H9 (cell line): ENCODE measurements around the gene CSNK1A1. TPM values are rescaled to one million over a fixed set of nuclear protein-coding genes. Genes with fewer than 3 reads are reported as not detected.

Source experiments
- DNase-seq: peaks from one replicate; pipeline ENCODE4 v3.0.0-alpha.2; 2017
- H2AFZ ChIP-seq: one replicate; pipeline ENCODE4 v1.6.1; 2013; ENCODE audit warnings: mild to moderate bottlenecking, low read length, control low read depth, moderate library complexity
- H2AK5ac ChIP-seq: 2 replicates; pipeline ENCODE4 v1.6.1; 2013; ENCODE audit warnings: low read length, control low read depth, mixed read lengths; ENCODE audit not compliant: insufficient read length
- H2BK120ac ChIP-seq: one replicate; pipeline ENCODE4 v1.6.1; 2013; ENCODE audit warnings: low read depth, mild to moderate bottlenecking, low read length, control low read depth, inconsistent platforms; ENCODE audit not compliant: poor library complexity, severe bottlenecking
- H2BK12ac ChIP-seq: 2 replicates; pipeline ENCODE4 v1.6.1; 2013; ENCODE audit warnings: low read length, control low read depth, mixed read lengths, low read depth; ENCODE audit not compliant: insufficient read length
- H2BK15ac ChIP-seq: 2 replicates; pipeline ENCODE4 v1.6.1; 2013; ENCODE audit warnings: low read depth, low read length, control low read depth
- H2BK20ac ChIP-seq: one replicate; pipeline ENCODE4 v1.6.1; 2013; ENCODE audit warnings: low read depth, mild to moderate bottlenecking, low read length, control low read depth, inconsistent platforms; ENCODE audit not compliant: poor library complexity, severe bottlenecking
- H2BK5ac ChIP-seq: 2 replicates; pipeline ENCODE4 v1.6.1; 2013; ENCODE audit warnings: low read length, control low read depth, mixed read lengths; ENCODE audit not compliant: insufficient read length
- H3K14ac ChIP-seq: 2 replicates; pipeline ENCODE4 v1.6.1; 2013; ENCODE audit warnings: low read length, control low read depth; ENCODE audit not compliant: insufficient read depth
- H3K18ac ChIP-seq: 2 replicates; pipeline ENCODE4 v1.6.1; 2013; ENCODE audit warnings: low read depth, mild to moderate bottlenecking, mixed read lengths, low read length, control low read depth; ENCODE audit not compliant: insufficient read length
- H3K23ac ChIP-seq: 2 replicates; pipeline ENCODE4 v1.6.1; 2013; ENCODE audit warnings: low read length, control low read depth, mixed read lengths, low read depth; ENCODE audit not compliant: insufficient read length
- H3K23me2 ChIP-seq: 2 replicates; pipeline ENCODE4 v1.6.1; 2013; ENCODE audit warnings: low read depth, mild to moderate bottlenecking, mixed read lengths, low read length, control low read depth; ENCODE audit not compliant: insufficient read length, poor library complexity, severe bottlenecking
- H3K27ac ChIP-seq: 2 replicates; pipeline ENCODE4 v1.5.1; 2013; ENCODE audit warnings: low read length, control low read depth, mixed read lengths, low read depth; ENCODE audit not compliant: insufficient read length
- H3K27me3 ChIP-seq: 2 replicates; pipeline ENCODE4 v1.6.1; 2013; ENCODE audit warnings: low read length, control low read depth, inconsistent platforms; ENCODE audit not compliant: insufficient read depth
- H3K4ac ChIP-seq: 2 replicates; pipeline ENCODE4 v1.6.1; 2013; ENCODE audit warnings: low read depth, mild to moderate bottlenecking, control low read depth, inconsistent platforms, low read length, moderate library complexity
- H3K4me1 ChIP-seq: 2 replicates; pipeline ENCODE4 v1.6.1; 2013; ENCODE audit warnings: low read length, control low read depth, inconsistent platforms; ENCODE audit not compliant: insufficient read depth
- H3K4me2 ChIP-seq: 2 replicates; pipeline ENCODE4 v1.6.1; 2013; ENCODE audit warnings: low read length, control low read depth, mixed read lengths; ENCODE audit not compliant: insufficient read length, insufficient read depth
- H3K56ac ChIP-seq: 2 replicates; pipeline ENCODE4 v1.6.1; 2013; ENCODE audit warnings: low read depth, mild to moderate bottlenecking, mixed read lengths, low read length, control low read depth; ENCODE audit not compliant: insufficient read length
- H3K79me1 ChIP-seq: 2 replicates; pipeline ENCODE4 v1.6.1; 2013; ENCODE audit warnings: low read depth, mild to moderate bottlenecking, moderate library complexity, low read length, control low read depth, inconsistent platforms; ENCODE audit not compliant: insufficient read depth, poor library complexity, severe bottlenecking
- H3K79me2 ChIP-seq: 2 replicates; pipeline ENCODE4 v1.6.1; 2013; ENCODE audit warnings: low read length, control low read depth, inconsistent platforms; ENCODE audit not compliant: insufficient read depth
- H3K9ac ChIP-seq: 2 replicates; pipeline ENCODE4 v1.6.1; 2013; ENCODE audit warnings: low read length, control low read depth, mixed read lengths; ENCODE audit not compliant: insufficient read length; ENCODE audit errors: extremely low read depth
- H3K9me3 ChIP-seq: one replicate; pipeline ENCODE4 v1.6.1; 2013; ENCODE audit warnings: low read depth, low read length, inconsistent platforms; ENCODE audit not compliant: control insufficient read depth
- H3T11ph ChIP-seq: one replicate; pipeline ENCODE4 v1.6.1; 2013; ENCODE audit warnings: mild to moderate bottlenecking, low read length, control low read depth, inconsistent platforms
- H4K20me1 ChIP-seq: one replicate; pipeline ENCODE4 v1.6.1; 2013; ENCODE audit not compliant: control insufficient read depth, insufficient read length, insufficient read depth
- H4K5ac ChIP-seq: 2 replicates; pipeline ENCODE4 v1.6.1; 2013; ENCODE audit warnings: low read depth, mild to moderate bottlenecking, mixed read lengths, low read length, control low read depth; ENCODE audit not compliant: insufficient read length
- H4K8ac ChIP-seq: replicated peaks from 2 replicates; pipeline ENCODE4 v1.6.1; 2013; ENCODE audit warnings: low read length, control low read depth, mixed read lengths, low read depth; ENCODE audit not compliant: insufficient read length
- H4K91ac ChIP-seq: 2 replicates; pipeline ENCODE4 v1.6.1; 2013; ENCODE audit warnings: low read depth, mild to moderate bottlenecking, moderate library complexity, mixed read lengths, low read length, control low read depth; ENCODE audit not compliant: insufficient read length
- H3K27ac Mint-ChIP-seq, 3 experiments: 2 replicates in 2 of 3; 3 replicates in 1 of 3; pipeline ENCODE4 v1.8.0; 2020 to 2021; ENCODE audit warnings: mixed read lengths in 3 of 3, mild to moderate bottlenecking in 1 of 3, moderate library complexity in 1 of 3
- H3K27me3 Mint-ChIP-seq: 2 replicates; pipeline ENCODE4 v1.8.0; 2021; ENCODE audit warnings: low read depth, mild to moderate bottlenecking, moderate library complexity, mixed read lengths
- H3K36me3 Mint-ChIP-seq, 3 experiments: 2 replicates in 2 of 3; 3 replicates in 1 of 3; pipeline ENCODE4 v1.8.0; 2020 to 2021; ENCODE audit warnings: low read depth in 3 of 3, mixed read lengths in 3 of 3; ENCODE audit not compliant: insufficient read depth in 1 of 3
- H3K4me1 Mint-ChIP-seq, 2 experiments: 2 replicates each; pipeline ENCODE4 v1.8.0; 2020; ENCODE audit warnings: mixed read lengths in 2 of 2
- H3K4me3 Mint-ChIP-seq, 2 experiments: 2 replicates in 1 of 2; 3 replicates in 1 of 2; pipeline ENCODE4 v1.8.0; 2020 to 2021; ENCODE audit warnings: mild to moderate bottlenecking in 2 of 2, mixed read lengths in 2 of 2, moderate library complexity in 1 of 2
- H3K9me3 Mint-ChIP-seq, 2 experiments: 2 replicates in 1 of 2; 3 replicates in 1 of 2; pipeline ENCODE4 v1.8.0; 2020; ENCODE audit warnings: mild to moderate bottlenecking in 2 of 2, mixed read lengths in 2 of 2, moderate library complexity in 1 of 2
- CTCF ChIP-seq: fragments of 200-600 bp; sonication (generic); conservative IDR thresholded peaks from 3 replicates; pipeline ENCODE4 v1.8.0; 2021; ENCODE audit warnings: antibody characterized with exemption, mild to moderate bottlenecking
- WGBS: extraction: QIAGEN DNeasy Blood & Tissue Kit; methylation state at CpG from one replicate; pipeline ENCODE4 v1.1.7; 2013; ENCODE audit warnings: missing lambda C conversion rate, low lambda C conversion rate, mixed read lengths; ENCODE audit not compliant: insufficient read length; ENCODE audit errors: extremely low coverage; 5-methylcytosine and 5-hydroxymethylcytosine counted together
- total RNA-seq: library from RNA; stranded (reverse); gene quantifications from 2 replicates; pipeline ENCODE4 v1.2.1, GENCODE V29; 2021

CSNK1A1 gene
- total RNA-seq, 1 experiment from 2014 or later: 310 TPM

- no peak overlapping the region for H2BK12ac ChIP-seq
- Mint-ChIP-seq H3K4me1 (peaks cover 4 to 8% of the 10 kb centered on the region in 2 experiments; a peak in 2 of 4 replicates), H3K27ac (no peak overlapping the region), H3K4me3 (no peak overlapping the region), H3K27me3 (peaks cover 3% of the 10 kb centered on the region; the same call in 1 of the 2 replicates), H3K36me3 (no peaks in the 10 kb centered on the region), H3K9me3 (no peaks in the 10 kb centered on the region)
- H3K4me2 ChIP-seq: no peak overlapping the region
- H3K23ac ChIP-seq: no peak overlapping the region
- H3K4me1 ChIP-seq: peaks cover 5% of the 10 kb centered on the region; the same call in 1 of the 2 replicates
- no peak overlapping the region for H3K4ac ChIP-seq
- H2BK5ac ChIP-seq: no peak overlapping the region
- H3T11ph ChIP-seq: no peak overlapping the region
- no CpG with 5 or more reads among the region's 5 CpGs for WGBS
- no peak for TF ChIP-seq CTCF
- no peak overlapping the region for H3K18ac ChIP-seq
- H4K5ac ChIP-seq: no peak overlapping the region
- H3K23me2 ChIP-seq: no peaks in the 10 kb centered on the region
- no peak overlapping the region for H3K56ac ChIP-seq
- no peaks in the 10 kb centered on the region for H3K27me3 ChIP-seq
- H4K8ac ChIP-seq: no peak overlapping the region
- no peak for DNase-seq
- no peak overlapping the region for H2BK20ac ChIP-seq
- H3K79me2 ChIP-seq: no peaks in the 10 kb centered on the region
- H3K27ac ChIP-seq: no peak overlapping the region
- H3K14ac ChIP-seq: no peak overlapping the region
- no peak overlapping the region for H2BK120ac ChIP-seq
- no peak overlapping the region for H2AFZ ChIP-seq
- H3K9me3 ChIP-seq: no peaks in the 10 kb centered on the region
- H2BK15ac ChIP-seq: no peak overlapping the region
- no peaks in the 10 kb centered on the region for H3K79me1 ChIP-seq
- no peak overlapping the region for H3K9ac ChIP-seq
- no peak overlapping the region for H2AK5ac ChIP-seq
- H4K91ac ChIP-seq: no peak overlapping the region
- H4K20me1 ChIP-seq: no peaks in the 10 kb centered on the region
These were observed 43.1 kb upstream of the CSNK1A1 start for GRCh38 chr5:149594206-149594895.
